ENCODE measurements around the gene BHLHA9. TPM values are rescaled to one million over a fixed set of nuclear protein-coding genes. Genes with fewer than 3 reads are reported as not detected.

The BHLHA9 gene
- total and polyA plus RNA-seq, 2 of the 8 experiments (the other 6 are each of a cell fraction or from before 2014, with no cell fraction given): 0.29 to 0.34 TPM

- TF ChIP-seq USF2 (IDR thresholded peaks at IDR 0.05; ENCODE audit: low read length): no peak
These were observed 29.5 kb downstream of the BHLHA9 start (continued) for GRCh38 chr17:1299552-1300370.
